Measurements from ENCODE around the gene ARGFX.
"Not testable (repeated sequence)": the region's sequence is repeated elsewhere in the genome, so short reads cannot be mapped to it uniquely, and the experiment has no call there.

Gene ARGFX

GRCh38 chr3:121574449-121574848, 6.7 kb downstream of the ARGFX start:
- H3K9me3 ChIP-seq (ENCODE audit: low read length): no peaks in the 10 kb centered on the region
- H3K4me3 ChIP-seq (ENCODE audit: low read length): no peak overlapping the region
- H3K36me3 ChIP-seq (ENCODE audit: insufficient read depth, low read length): no peaks in the 10 kb centered on the region
- H3K27me3 ChIP-seq (ENCODE audit: insufficient read depth, low read length): no peaks in the 10 kb centered on the region
- H2AFZ ChIP-seq (ENCODE audit: low read depth, low read length): no peak overlapping the region
- H3K4me1 ChIP-seq (ENCODE audit: insufficient read depth, low read length): no peaks in the 10 kb centered on the region

- no peak overlapping the region for H3K4me3 ChIP-seq (ENCODE audit: low read length)
- H3K4me1 ChIP-seq (ENCODE audit: insufficient read depth, low read length): no peaks in the 10 kb centered on the region
- H3K9me3 ChIP-seq (ENCODE audit: low read length): no peaks in the 10 kb centered on the region
- peaks cover 6% of the 10 kb centered on the region for H3K27me3 ChIP-seq (ENCODE audit: insufficient read depth, low read length)
- no peaks in the 10 kb centered on the region for H3K36me3 ChIP-seq (ENCODE audit: insufficient read depth, low read length)
- H2AFZ ChIP-seq (ENCODE audit: low read depth, low read length): no peak overlapping the region
Observed at GRCh38 chr3:121581691-121582090, 13.9 kb downstream of the ARGFX start.

- H3K9me3 ChIP-seq (ENCODE audit: low read length): no peaks in the 10 kb centered on the region
- H3K27me3 ChIP-seq (ENCODE audit: insufficient read depth, low read length): peaks cover 6% of the 10 kb centered on the region
- H3K36me3 ChIP-seq (ENCODE audit: insufficient read depth, low read length): no peaks in the 10 kb centered on the region
- H3K4me1 ChIP-seq (ENCODE audit: insufficient read depth, low read length): no peaks in the 10 kb centered on the region
- H3K4me3 ChIP-seq (ENCODE audit: low read length): no peak overlapping the region
- H2AFZ ChIP-seq (ENCODE audit: low read depth, low read length): no peak overlapping the region
Observed at GRCh38 chr3:121584418-121584817, 16.7 kb downstream of the ARGFX start.

- peaks cover 13% of the 10 kb centered on the region for H3K27me3 ChIP-seq (ENCODE audit: insufficient read depth, low read length)
- H3K36me3 ChIP-seq (ENCODE audit: insufficient read depth, low read length): no peaks in the 10 kb centered on the region
- peaks cover 3% of the 10 kb centered on the region for H3K4me1 ChIP-seq (ENCODE audit: insufficient read depth, low read length)
- no peak within 1 kb of the TSS for H2AFZ ChIP-seq (ENCODE audit: low read depth, low read length)
- no peak within 1 kb of the TSS for H3K4me3 ChIP-seq (ENCODE audit: low read length)
- H3K9me3 ChIP-seq (ENCODE audit: low read length): no peaks in the 10 kb centered on the region
Observed at GRCh38 chr3:121592856-121593702, 25.3 kb downstream of the ARGFX start, which contains the start of gene FBXO40. FBXO40 (plus strand) TSS chr3:121593379; CDS start chr3:121620576, 27,197 bp downstream.

- H3K36me3 ChIP-seq (ENCODE audit: insufficient read depth, low read length); H3K9me3 ChIP-seq (ENCODE audit: low read length): not testable (repeated sequence)
- H3K27me3 ChIP-seq (ENCODE audit: insufficient read depth, low read length): peaks cover 13% of the 10 kb centered on the region
Observed at GRCh38 chr3:121593806-121594205, 26.1 kb downstream of the ARGFX start.

DNA sequence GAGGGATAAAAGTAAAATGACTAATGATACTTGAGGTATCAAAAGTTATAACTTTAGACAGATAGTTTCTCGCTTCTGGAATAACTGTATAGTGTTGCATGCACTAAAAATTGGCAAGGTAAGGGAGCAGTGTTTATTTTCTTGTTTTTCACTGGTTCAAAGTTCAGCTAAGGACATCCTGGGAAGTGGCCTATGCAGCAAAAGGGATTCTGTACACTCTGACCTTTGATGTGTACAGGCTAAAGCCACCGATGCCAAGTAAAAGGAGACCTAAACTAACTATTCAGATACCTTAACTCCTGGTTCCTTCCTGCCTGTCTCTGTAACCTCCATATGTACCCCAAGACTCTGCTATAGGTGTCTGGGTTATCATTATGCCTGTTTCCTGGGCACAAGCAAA, 27.1 kb downstream of the ARGFX start:
- Histone ChIP-seq H3K36me3 (ENCODE audit: insufficient read depth, low read length) (no peaks in the 10 kb centered on the region), H3K27me3 (ENCODE audit: insufficient read depth, low read length) (peaks cover 13% of the 10 kb centered on the region), H3K4me1 (ENCODE audit: insufficient read depth, low read length) (peaks cover 3% of the 10 kb centered on the region), H3K9me3 (ENCODE audit: low read length) (no peaks in the 10 kb centered on the region), H2AFZ (ENCODE audit: low read depth, low read length) (no peak overlapping the region), H3K4me3 (ENCODE audit: low read length) (no peak overlapping the region)

More at GRCh38 chr3:121593806-121594205, 26.1 kb downstream of the ARGFX start:
- not testable (repeated sequence) for H3K4me1 ChIP-seq (ENCODE audit: insufficient read depth, low read length); H3K4me3 ChIP-seq (ENCODE audit: low read length); H2AFZ ChIP-seq (ENCODE audit: low read depth, low read length)

GRCh38 chr3:121595765-121596406, 28.1 kb downstream of the ARGFX start:
- H3K4me3 ChIP-seq (ENCODE audit: low read length): no peak overlapping the region
- H2AFZ ChIP-seq (ENCODE audit: low read depth, low read length): no peak overlapping the region
- H3K36me3 ChIP-seq (ENCODE audit: insufficient read depth, low read length): no peaks in the 10 kb centered on the region
- H3K4me1 ChIP-seq (ENCODE audit: insufficient read depth, low read length): peaks cover 3% of the 10 kb centered on the region
- H3K9me3 ChIP-seq (ENCODE audit: low read length): no peaks in the 10 kb centered on the region
- peaks cover 12% of the 10 kb centered on the region for H3K27me3 ChIP-seq (ENCODE audit: insufficient read depth, low read length)

DNA sequence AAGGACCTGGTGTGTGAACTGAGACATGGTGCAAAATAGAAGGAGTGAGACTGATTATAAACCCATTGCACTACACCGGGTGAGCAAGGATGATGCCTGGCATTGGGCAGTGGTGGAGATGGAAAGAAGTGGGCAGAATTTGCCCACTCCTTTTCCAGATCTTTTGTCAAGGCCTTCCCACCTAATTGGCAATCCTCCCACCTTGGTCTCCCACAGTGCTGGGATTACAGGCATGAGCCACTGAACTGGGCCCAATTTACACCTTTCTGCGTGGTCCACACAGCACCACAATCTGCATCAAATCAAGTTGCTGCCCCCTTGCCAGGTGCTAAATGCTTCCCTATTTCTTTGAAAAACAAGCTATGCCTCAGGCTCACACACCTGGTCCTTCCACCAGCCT, 30.8 kb downstream of the ARGFX start:
- H2AFZ ChIP-seq (ENCODE audit: low read depth, low read length): no peak overlapping the region
- H3K36me3 ChIP-seq (ENCODE audit: insufficient read depth, low read length): no peaks in the 10 kb centered on the region
- no peak overlapping the region for H3K4me3 ChIP-seq (ENCODE audit: low read length)
- H3K27me3 ChIP-seq (ENCODE audit: insufficient read depth, low read length): peaks cover 4% of the 10 kb centered on the region
- H3K4me1 ChIP-seq (ENCODE audit: insufficient read depth, low read length): peaks cover 9% of the 10 kb centered on the region
- no peaks in the 10 kb centered on the region for H3K9me3 ChIP-seq (ENCODE audit: low read length)

DNA sequence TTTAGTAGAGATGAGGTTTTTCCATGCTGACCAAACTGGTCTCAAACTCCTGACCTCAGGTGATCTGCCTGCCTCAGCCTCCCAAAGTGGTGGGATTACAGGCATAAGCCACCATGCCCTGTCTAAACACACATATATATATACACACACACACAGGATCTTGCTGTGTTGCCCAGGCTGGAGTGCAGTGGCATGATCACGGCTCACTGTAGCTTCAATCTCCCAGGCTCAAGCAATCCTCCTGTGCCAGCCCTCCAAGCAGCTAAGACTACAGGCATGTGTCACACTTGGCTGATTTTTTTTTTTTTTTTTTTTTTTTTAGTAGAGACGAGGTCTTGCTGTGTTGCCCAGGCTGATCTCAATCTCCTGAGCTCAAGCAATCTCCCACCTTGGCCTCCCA, 32.2 kb downstream of the ARGFX start:
- H3K9me3 ChIP-seq (ENCODE audit: low read length); H3K27me3 ChIP-seq (ENCODE audit: insufficient read depth, low read length); H3K4me3 ChIP-seq (ENCODE audit: low read length); H3K4me1 ChIP-seq (ENCODE audit: insufficient read depth, low read length); H2AFZ ChIP-seq (ENCODE audit: low read depth, low read length); H3K36me3 ChIP-seq (ENCODE audit: insufficient read depth, low read length): not testable (repeated sequence)

GRCh38 chr3:121601212-121601812, 33.6 kb downstream of the ARGFX start:
- Histone ChIP-seq H3K4me1 (ENCODE audit: insufficient read depth, low read length) (peaks cover 9% of the 10 kb centered on the region), H2AFZ (ENCODE audit: low read depth, low read length) (no peak overlapping the region), H3K27me3 (ENCODE audit: insufficient read depth, low read length) (no peaks in the 10 kb centered on the region), H3K36me3 (ENCODE audit: insufficient read depth, low read length) (no peaks in the 10 kb centered on the region), H3K9me3 (ENCODE audit: low read length) (no peaks in the 10 kb centered on the region), H3K4me3 (ENCODE audit: low read length) (no peak overlapping the region)

DNA sequence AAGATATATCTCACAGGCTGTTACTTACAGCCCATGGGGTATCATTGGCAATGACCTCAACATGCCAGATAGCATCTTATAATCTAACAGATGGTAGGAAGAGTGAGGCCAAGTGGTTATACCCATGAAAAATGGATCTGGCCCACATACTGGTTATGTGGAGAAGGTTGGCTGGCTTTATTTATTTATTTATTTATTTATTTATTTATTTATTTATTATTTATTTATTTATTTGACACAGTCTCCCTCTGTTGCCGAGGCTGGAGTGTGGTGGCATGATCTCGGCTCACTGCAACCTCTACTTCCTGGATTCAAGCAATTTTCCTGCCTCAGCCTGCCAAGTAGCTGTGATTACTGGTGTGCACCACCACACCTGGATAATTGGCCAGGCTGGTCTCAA, 37.0 kb downstream of the ARGFX start:
- Histone ChIP-seq H3K4me1 (ENCODE audit: insufficient read depth, low read length) (peaks cover 9% of the 10 kb centered on the region), H3K9me3 (ENCODE audit: low read length) (no peaks in the 10 kb centered on the region), H3K4me3 (ENCODE audit: low read length) (no peak overlapping the region), H2AFZ (ENCODE audit: low read depth, low read length) (no peak overlapping the region), H3K36me3 (ENCODE audit: insufficient read depth, low read length) (no peaks in the 10 kb centered on the region), H3K27me3 (ENCODE audit: insufficient read depth, low read length) (peaks cover 4% of the 10 kb centered on the region)

GRCh38 chr3:121606106-121606505, 38.4 kb downstream of the ARGFX start:
- Histone ChIP-seq H3K27me3 (ENCODE audit: insufficient read depth, low read length) (peaks cover 4% of the 10 kb centered on the region), H3K4me1 (ENCODE audit: insufficient read depth, low read length) (peaks cover 8% of the 10 kb centered on the region), H3K4me3 (ENCODE audit: low read length) (no peak overlapping the region), H2AFZ (ENCODE audit: low read depth, low read length) (no peak overlapping the region), H3K9me3 (ENCODE audit: low read length) (no peaks in the 10 kb centered on the region), H3K36me3 (ENCODE audit: insufficient read depth, low read length) (no peaks in the 10 kb centered on the region)
